ENCODE data around the gene CCDC88C. TPM values are rescaled to one million over a fixed set of nuclear protein-coding genes. Genes with fewer than 3 reads are reported as not detected.
A peak's percentile ranks its signal among the peaks of the same experiment; 100 is the strongest.

Gene CCDC88C
- total and polyA plus RNA-seq, 2 experiments from 2014 or later, result 23.6 to 60.7 TPM

DNA sequence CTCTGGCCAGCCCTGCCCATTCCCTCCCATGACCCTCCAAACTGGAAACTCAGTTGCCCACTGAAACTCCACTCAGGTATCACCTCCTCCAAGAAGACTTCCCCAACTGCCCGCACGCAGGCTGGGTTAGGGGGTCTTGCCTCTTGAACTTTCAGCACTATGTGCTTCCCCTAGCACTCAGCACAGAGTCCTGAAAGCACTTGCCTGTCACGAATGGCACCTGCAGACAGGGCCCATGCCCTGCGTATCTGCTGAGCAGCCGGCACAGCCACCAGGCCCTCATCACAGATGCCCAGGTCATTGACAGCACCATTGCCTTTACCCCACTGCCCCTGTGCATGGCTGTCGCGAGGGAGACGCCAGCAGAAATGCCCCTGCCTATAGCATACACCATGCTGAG is 11.2 kb downstream of the CCDC88C start:
- Histone ChIP-seq H3K79me2 (replicated peaks; ENCODE audit: insufficient read depth) (peaks cover 99% of the 10 kb centered on the region), H3F3A (replicated peaks; ENCODE audit: low read depth) (no peaks in the 10 kb centered on the region), H2AFZ (no peak overlapping the region), H4K20me1 (replicated peaks; ENCODE audit: insufficient read depth) (peaks cover 29% of the 10 kb centered on the region), H3K4me3 (no peak overlapping the region), H3K9me2 (ENCODE audit: insufficient read depth) (no peaks in the 10 kb centered on the region), H3K27me3 (ENCODE audit: insufficient read depth) (no peaks in the 10 kb centered on the region), H3K27ac (ENCODE audit: low read depth) (no peak overlapping the region), H3K4me2 (no peak overlapping the region), H3K4me1 (ENCODE audit: insufficient read depth) (peaks cover 15% of the 10 kb centered on the region), H3K36me3 (ENCODE audit: insufficient read depth) (no peaks in the 10 kb centered on the region)
- DNase-seq (ENCODE audit: low spot score) (no peak), ATAC-seq (no peak)
- Mint-ChIP-seq H3K4me1 (peaks cover 34% of the 10 kb centered on the region), H3K27me3 (ENCODE audit: insufficient read depth, low read depth, poor library complexity) (peaks cover 8% of the 10 kb centered on the region), H3K4me3 (no peak overlapping the region), H3K9me3 (no peaks in the 10 kb centered on the region), H3K36me3 (ENCODE audit: low read depth) (peaks cover 29% of the 10 kb centered on the region), H3K27ac (peak overlapping the region; percentile 64; the same call in 1 of the 2 replicates)
- TF ChIP-seq POLR2AphosphoS5 (IDR thresholded peaks at IDR 0.05; ENCODE audit: low read depth) (no peak), CREB1 (CRISPR knock-in tag; IDR thresholded peaks at IDR 0.05; ENCODE audit: low read depth) (no peak), ZNF331 (CRISPR knock-in tag; IDR thresholded peaks at IDR 0.05; ENCODE audit: low read depth) (no peak)

DNA sequence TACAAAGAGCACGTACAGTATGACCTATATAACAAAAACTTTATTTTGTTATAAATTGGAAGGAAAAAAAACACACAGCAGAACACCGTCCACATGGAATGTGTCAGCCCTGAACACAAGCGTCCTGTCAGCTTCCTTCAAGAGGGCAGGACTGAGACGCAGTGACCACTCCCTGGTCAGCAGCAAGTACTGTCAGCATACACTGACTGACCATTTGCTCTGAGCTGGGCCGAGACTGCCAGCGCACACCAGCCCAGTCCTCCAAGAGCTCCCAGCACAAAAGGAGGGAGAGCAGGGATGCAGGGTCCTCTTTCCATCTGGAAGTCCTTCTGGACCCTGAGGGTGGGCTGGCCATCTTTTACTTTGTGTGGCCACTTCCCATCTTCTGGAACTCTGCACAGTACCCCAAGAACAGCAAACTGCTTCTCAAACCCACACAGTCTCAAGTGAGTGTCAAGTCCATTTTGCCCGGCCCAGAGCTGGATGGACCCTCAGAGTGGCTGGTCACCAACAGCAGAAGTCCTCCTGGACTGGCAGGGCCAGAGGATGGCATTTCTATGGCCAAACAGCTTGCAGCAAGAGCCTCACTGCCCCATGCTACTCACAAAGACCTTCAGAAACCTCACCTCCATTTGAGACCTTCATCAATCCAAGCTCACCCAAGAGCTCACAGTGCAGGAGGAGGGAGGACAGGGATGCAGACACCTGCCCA is 11.7 kb downstream of the CCDC88C start:
- DNase-seq (ENCODE audit: low spot score) (no peak), ATAC-seq (no peak)
- Mint-ChIP-seq H3K27ac (no peak overlapping the region), H3K9me3 (no peaks in the 10 kb centered on the region), H3K4me3 (no peak overlapping the region), H3K4me1 (peaks cover 29% of the 10 kb centered on the region), H3K27me3 (ENCODE audit: insufficient read depth, low read depth, poor library complexity) (peaks cover 8% of the 10 kb centered on the region), H3K36me3 (ENCODE audit: low read depth) (peaks cover 29% of the 10 kb centered on the region)
- Histone ChIP-seq H3K27me3 (ENCODE audit: insufficient read depth) (no peaks in the 10 kb centered on the region), H3K4me3 (no peak overlapping the region), H3F3A (replicated peaks; ENCODE audit: low read depth) (no peaks in the 10 kb centered on the region), H3K4me1 (ENCODE audit: insufficient read depth) (peaks cover 15% of the 10 kb centered on the region), H3K36me3 (ENCODE audit: insufficient read depth) (no peaks in the 10 kb centered on the region), H4K20me1 (replicated peaks; ENCODE audit: insufficient read depth) (peaks cover 29% of the 10 kb centered on the region), H3K79me2 (replicated peaks; ENCODE audit: insufficient read depth) (peaks cover 98% of the 10 kb centered on the region), H3K27ac (ENCODE audit: low read depth) (no peak overlapping the region), H2AFZ (no peak overlapping the region), H3K9me2 (ENCODE audit: insufficient read depth) (no peaks in the 10 kb centered on the region), H3K4me2 (no peak overlapping the region)
- TF ChIP-seq EZH2 (IDR thresholded peaks at IDR 0.05; ENCODE audit: low read depth, unreplicated experiment), result no peak
- no peak for TF ChIP-seq EZH2phosphoT487 (IDR thresholded peaks at IDR 0.05; ENCODE audit: unreplicated experiment)
- TF ChIP-seq NANOG (IDR thresholded peaks at IDR 0.05; ENCODE audit: borderline replicate concordance), result no peak
- TF ChIP-seq CTCF (conservative IDR thresholded peaks at IDR 0.05; ENCODE audit: low read depth in 2 of 2), result no peak
- TF ChIP-seq CREB1 (CRISPR knock-in tag; IDR thresholded peaks at IDR 0.05; ENCODE audit: low read depth), result no peak
- TF ChIP-seq REST (IDR thresholded peaks at IDR 0.05; ENCODE audit: unreplicated experiment), result no peak
- no peak for TF ChIP-seq STAT1 (IDR thresholded peaks at IDR 0.05; ENCODE audit: unreplicated experiment)
- TF ChIP-seq ZNF114 (CRISPR knock-in tag; IDR thresholded peaks at IDR 0.05), result no peak
- no peak for TF ChIP-seq JUNB (IDR thresholded peaks at IDR 0.05; ENCODE audit: unreplicated experiment)
- no peak for TF ChIP-seq ZNF331 (CRISPR knock-in tag; IDR thresholded peaks at IDR 0.05; ENCODE audit: low read depth)
- TF ChIP-seq POLR2AphosphoS5 (IDR thresholded peaks at IDR 0.05; ENCODE audit: low read depth), result no peak
- TF ChIP-seq, protein P1, sequence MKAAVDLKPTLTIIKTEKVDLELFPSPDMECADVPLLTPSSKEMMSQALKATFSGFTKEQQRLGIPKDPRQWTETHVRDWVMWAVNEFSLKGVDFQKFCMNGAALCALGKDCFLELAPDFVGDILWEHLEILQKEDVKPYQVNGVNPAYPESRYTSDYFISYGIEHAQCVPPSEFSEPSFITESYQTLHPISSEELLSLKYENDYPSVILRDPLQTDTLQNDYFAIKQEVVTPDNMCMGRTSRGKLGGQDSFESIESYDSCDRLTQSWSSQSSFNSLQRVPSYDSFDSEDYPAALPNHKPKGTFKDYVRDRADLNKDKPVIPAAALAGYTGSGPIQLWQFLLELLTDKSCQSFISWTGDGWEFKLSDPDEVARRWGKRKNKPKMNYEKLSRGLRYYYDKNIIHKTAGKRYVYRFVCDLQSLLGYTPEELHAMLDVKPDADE (IDR thresholded peaks at IDR 0.05), result no peak
